Neuron (in vitro differentiated cells): ENCODE measurements around the gene PLXNC1.

Experiments used
- H2AFZ ChIP-seq: one replicate; pipeline ENCODE4 v1.6.1; 2013; ENCODE audit warnings: low read depth, mild to moderate bottlenecking, inconsistent platforms, low read length, moderate library complexity
- H3K27me3 ChIP-seq: one replicate; pipeline ENCODE4 v1.6.1; 2013; ENCODE audit warnings: low read length; ENCODE audit not compliant: insufficient read depth
- H3K36me3 ChIP-seq: one replicate; pipeline ENCODE4 v1.6.1; 2013; ENCODE audit warnings: low read length; ENCODE audit not compliant: insufficient read depth
- H3K4me1 ChIP-seq: one replicate; pipeline ENCODE4 v1.6.1; 2013; ENCODE audit warnings: low read length; ENCODE audit not compliant: insufficient read depth
- H3K4me3 ChIP-seq: 2 replicates; pipeline ENCODE4 v1.5.1; 2013; ENCODE audit warnings: mild to moderate bottlenecking, low read length, moderate library complexity
- H3K9me3 ChIP-seq: one replicate; pipeline ENCODE4 v1.6.1; 2013; ENCODE audit warnings: low read length

Gene PLXNC1

DNA sequence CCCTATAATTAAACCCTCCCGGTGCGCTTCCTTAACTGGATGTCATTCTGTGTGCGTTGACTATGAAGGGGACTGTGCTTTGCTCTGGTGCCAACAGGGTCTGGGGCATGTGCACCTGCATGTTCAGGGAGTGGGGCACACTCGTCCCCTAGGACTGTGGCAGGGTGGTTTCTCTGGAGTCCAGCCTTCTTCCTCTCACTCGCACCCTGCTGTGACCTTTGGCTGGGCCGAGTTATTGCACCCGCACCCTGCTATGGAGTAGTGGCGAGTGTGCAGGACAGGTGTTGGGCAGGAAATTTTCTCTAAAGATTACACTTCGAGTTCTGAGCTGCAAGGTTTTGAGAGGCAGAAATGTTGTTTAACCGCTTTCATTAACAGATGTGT, 138.9 kb downstream of the PLXNC1 start:
- no peaks in the 10 kb centered on the region for H3K27me3 ChIP-seq
- no peaks in the 10 kb centered on the region for H3K9me3 ChIP-seq
- H3K4me1 ChIP-seq: peaks cover 11% of the 10 kb centered on the region
- H2AFZ ChIP-seq: no peak overlapping the region
- peaks cover 4% of the 10 kb centered on the region for H3K36me3 ChIP-seq
- no peak overlapping the region for H3K4me3 ChIP-seq

GRCh38 chr12:94289461-94290312, 141.3 kb downstream of the PLXNC1 start:
- no peak overlapping the region for H2AFZ ChIP-seq
- peaks cover 4% of the 10 kb centered on the region for H3K36me3 ChIP-seq
- peaks cover 11% of the 10 kb centered on the region for H3K4me1 ChIP-seq
- no peaks in the 10 kb centered on the region for H3K27me3 ChIP-seq
- H3K9me3 ChIP-seq: no peaks in the 10 kb centered on the region
- no peak overlapping the region for H3K4me3 ChIP-seq

DNA sequence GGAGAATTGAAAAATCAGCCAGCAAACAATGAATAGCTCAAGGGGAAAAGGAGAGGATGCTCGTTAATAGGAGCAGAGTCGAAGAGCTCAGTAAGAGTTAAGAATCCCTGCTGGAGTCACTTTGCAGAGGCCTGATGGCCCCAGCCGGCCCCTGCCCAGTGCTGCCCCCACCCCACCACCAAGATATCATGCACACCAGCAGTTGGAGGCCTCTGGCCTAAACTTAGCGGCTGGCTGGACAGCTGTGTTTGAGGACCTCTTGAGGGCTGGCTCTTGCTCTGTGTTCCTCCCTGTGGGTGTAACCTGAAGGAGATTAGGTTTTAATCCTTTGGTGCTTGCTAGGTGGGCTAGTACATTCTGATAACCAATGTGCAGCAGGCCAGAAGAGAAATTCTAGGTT, 142.0 kb downstream of the PLXNC1 start:
- Histone ChIP-seq H3K4me1 (peaks cover 11% of the 10 kb centered on the region), H3K36me3 (peaks cover 5% of the 10 kb centered on the region), H3K9me3 (no peaks in the 10 kb centered on the region), H3K27me3 (no peaks in the 10 kb centered on the region), H3K4me3 (no peak overlapping the region), H2AFZ (no peak overlapping the region)

DNA sequence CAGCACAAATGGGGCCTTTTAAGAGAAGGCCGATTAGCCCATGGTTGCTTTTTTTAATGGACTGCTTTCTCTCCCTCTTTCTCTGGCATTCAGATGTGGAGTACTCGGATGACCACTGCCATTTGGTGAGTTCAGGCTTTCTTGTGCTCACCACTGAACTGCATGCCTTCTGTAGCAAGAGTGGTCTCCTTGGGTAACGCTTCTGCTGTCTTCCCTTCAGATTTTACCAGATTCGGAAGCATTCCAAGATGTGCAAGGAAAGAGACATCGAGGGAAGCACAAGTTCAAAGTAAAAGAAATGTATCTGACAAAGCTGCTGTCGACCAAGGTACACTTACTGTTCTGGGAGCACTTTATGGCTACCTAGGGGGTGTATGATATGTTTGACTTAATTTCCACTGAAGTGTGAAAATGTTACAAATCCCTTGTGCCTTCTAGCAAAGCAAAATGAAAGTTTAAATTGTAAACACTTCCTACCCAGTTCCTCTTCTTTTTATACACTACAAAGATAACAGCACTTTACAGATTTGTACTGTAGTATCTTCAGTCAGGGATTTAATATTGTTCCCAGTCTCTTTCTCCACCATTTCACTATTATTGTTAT, 148.8 kb downstream of the PLXNC1 start:
- Histone ChIP-seq H3K27me3 (no peaks in the 10 kb centered on the region), H3K36me3 (peaks cover 45% of the 10 kb centered on the region), H3K9me3 (peaks cover 2% of the 10 kb centered on the region), H3K4me1 (no peaks in the 10 kb centered on the region), H3K4me3 (no peak overlapping the region), H2AFZ (no peak overlapping the region)

- no peak overlapping the region for H2AFZ ChIP-seq
- no peaks in the 10 kb centered on the region for H3K4me1 ChIP-seq
- no peaks in the 10 kb centered on the region for H3K27me3 ChIP-seq
- no peak overlapping the region for H3K4me3 ChIP-seq
- peaks cover 48% of the 10 kb centered on the region for H3K36me3 ChIP-seq
- H3K9me3 ChIP-seq: peaks cover 2% of the 10 kb centered on the region
Measured at GRCh38 chr12:94297876-94298505, 149.6 kb downstream of the PLXNC1 start.

GRCh38 chr12:94299846-94300245, 151.5 kb downstream of the PLXNC1 start:
- H3K36me3 ChIP-seq: peaks cover 60% of the 10 kb centered on the region
- no peak overlapping the region for H3K4me3 ChIP-seq
- H3K4me1 ChIP-seq: no peaks in the 10 kb centered on the region
- H3K27me3 ChIP-seq: no peaks in the 10 kb centered on the region
- no peak overlapping the region for H2AFZ ChIP-seq
- peaks cover 2% of the 10 kb centered on the region for H3K9me3 ChIP-seq

GRCh38 chr12:94304012-94304411, 155.6 kb downstream of the PLXNC1 start:
- H3K4me3 ChIP-seq: no peak overlapping the region
- H2AFZ ChIP-seq: no peak overlapping the region
- peaks cover 2% of the 10 kb centered on the region for H3K9me3 ChIP-seq
- H3K27me3 ChIP-seq: no peaks in the 10 kb centered on the region
- no peaks in the 10 kb centered on the region for H3K4me1 ChIP-seq
- peaks cover 69% of the 10 kb centered on the region for H3K36me3 ChIP-seq

- no peak overlapping the region for H2AFZ ChIP-seq
- H3K27me3 ChIP-seq: no peaks in the 10 kb centered on the region
- peaks cover 2% of the 10 kb centered on the region for H3K9me3 ChIP-seq
- H3K4me1 ChIP-seq: no peaks in the 10 kb centered on the region
- H3K4me3 ChIP-seq: no peak overlapping the region
- peaks cover 68% of the 10 kb centered on the region for H3K36me3 ChIP-seq
Measured at GRCh38 chr12:94304566-94305061, 156.2 kb downstream of the PLXNC1 start.

GRCh38 chr12:94305130-94305957, 157.0 kb downstream of the PLXNC1 start:
- no peak overlapping the region for H3K4me3 ChIP-seq

GRCh38 chr12:94308612-94309011, 160.2 kb downstream of the PLXNC1 start:
- Histone ChIP-seq H3K36me3 (peaks cover 57% of the 10 kb centered on the region), H3K4me3 (no peak overlapping the region), H3K9me3 (no peaks in the 10 kb centered on the region)

More at GRCh38 chr12:94305130-94305957, 157.0 kb downstream of the PLXNC1 start:
- peaks cover 64% of the 10 kb centered on the region for H3K36me3 ChIP-seq
- peaks cover 2% of the 10 kb centered on the region for H3K9me3 ChIP-seq
- no peaks in the 10 kb centered on the region for H3K27me3 ChIP-seq
- no peak overlapping the region for H2AFZ ChIP-seq
- no peaks in the 10 kb centered on the region for H3K4me1 ChIP-seq

DNA sequence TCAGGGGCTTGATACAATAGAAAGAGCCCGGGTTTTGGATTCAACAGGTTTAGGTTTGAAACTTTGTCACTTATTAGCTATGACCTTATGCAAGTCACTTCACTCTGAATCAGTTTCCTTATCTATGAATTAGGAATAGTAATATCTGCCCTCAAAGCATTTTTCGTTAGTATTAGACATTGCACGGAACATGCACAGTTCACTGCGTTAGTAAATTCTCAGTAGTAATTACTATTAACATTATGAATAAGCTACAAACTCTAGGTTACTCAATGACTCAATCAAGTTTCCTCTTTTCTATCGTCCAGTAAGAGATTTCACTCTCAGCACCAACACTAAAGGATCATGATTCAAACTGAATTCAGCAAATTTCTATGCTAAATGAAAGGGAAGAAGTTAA, 161.0 kb downstream of the PLXNC1 start:
- Histone ChIP-seq H3K4me1 (no peaks in the 10 kb centered on the region), H3K36me3 (peaks cover 51% of the 10 kb centered on the region), H3K4me3 (no peak overlapping the region)

More at GRCh38 chr12:94308612-94309011, 160.2 kb downstream of the PLXNC1 start:
- no peak overlapping the region for H2AFZ ChIP-seq
- no peaks in the 10 kb centered on the region for H3K4me1 ChIP-seq
- H3K27me3 ChIP-seq: no peaks in the 10 kb centered on the region

GRCh38 chr12:94312378-94312777, 164.0 kb downstream of the PLXNC1 start:
- Histone ChIP-seq H3K36me3 (peaks cover 28% of the 10 kb centered on the region), H3K4me3 (no peak overlapping the region), H3K9me3 (peaks cover 5% of the 10 kb centered on the region), H2AFZ (no peak overlapping the region), H3K4me1 (no peaks in the 10 kb centered on the region), H3K27me3 (no peaks in the 10 kb centered on the region)

More for the DNA sequence above, 161.0 kb downstream of the PLXNC1 start:
- Histone ChIP-seq H2AFZ (no peak overlapping the region), H3K9me3 (peaks cover 2% of the 10 kb centered on the region), H3K27me3 (no peaks in the 10 kb centered on the region)
